Measurements from ENCODE around the gene PLOD3. TPM values are rescaled to one million over a fixed set of nuclear protein-coding genes. Genes with fewer than 3 reads are reported as not detected.

The PLOD3 gene
- polyA plus RNA-seq, 1 donor (not counting 4 experiments of a cell fraction or from before 2014, with no cell fraction given) = 31.6 TPM

- no peak for FAIRE-seq
- Histone ChIP-seq H3K27ac (ENCODE audit: control insufficient read depth, insufficient read depth, low read length) (no peak overlapping the region), H3K4me1 (ENCODE audit: control insufficient read depth, extremely low read depth, insufficient read depth, low read length) (peaks cover 25% of the 10 kb centered on the region)
These were observed 54.7 kb downstream of the PLOD3 start for GRCh38 chr7:101162551-101163278.

GRCh38 chr7:101161692-101162471 is 55.5 kb downstream of the PLOD3 start:
- DNase-seq (ENCODE audit: low read depth, low spot score) (no peak), FAIRE-seq (no peak)
- H4K20me1 ChIP-seq (ENCODE audit: control insufficient read depth, extremely low read depth, insufficient read depth, low read length) = no peaks in the 10 kb centered on the region
- no peaks in the 10 kb centered on the region for H3K9me1 ChIP-seq (ENCODE audit: control insufficient read depth, extremely low read depth, insufficient read depth, low read length)
- H3K27ac ChIP-seq (ENCODE audit: control insufficient read depth, insufficient read depth, low read length) = no peak overlapping the region
- H3K4me2 ChIP-seq (ENCODE audit: control insufficient read depth, extremely low read depth, insufficient read depth, low read depth, low read length) = peak overlapping the region; percentile 39
- H3K36me3 ChIP-seq (ENCODE audit: control insufficient read depth in 2 of 2, extremely low read depth in 1 of 2, insufficient read depth in 2 of 2, low read length in 2 of 2) = peaks cover 21 to 31% of the 10 kb centered on the region in 2 experiments
- H3K79me2 ChIP-seq (ENCODE audit: control insufficient read depth, insufficient read depth, low read length) = no peaks in the 10 kb centered on the region
- no peak overlapping the region for H3K4me3 ChIP-seq (ENCODE audit: control insufficient read depth in 2 of 3, extremely low read depth in 1 of 3, insufficient read depth in 2 of 3, low read depth in 1 of 3, low read length in 3 of 3)
- no peak for TF ChIP-seq CTCF (optimal IDR thresholded peaks at IDR 0.05 in 1 of 3, IDR thresholded peaks at IDR 0.05 in 1 of 3, conservative IDR thresholded peaks at IDR 0.05 in 1 of 3; ENCODE audit: extremely low read depth in 1 of 3, insufficient read depth in 2 of 3, low read length in 3 of 3)
- TF ChIP-seq EZH2 (IDR thresholded peaks at IDR 0.05; ENCODE audit: low read length) = no peak
- no peak overlapping the region for H3K9ac ChIP-seq (ENCODE audit: control insufficient read depth, extremely low read depth, insufficient read depth, low read length)
- dilution Hi-C loops (cut with MboI; ENCODE audit: extremely low pct_ligation_motif_present, low sequenced_read_pairs) = no loop called here
- peaks cover 21% of the 10 kb centered on the region for H3K27me3 ChIP-seq (ENCODE audit: control insufficient read depth, extremely low read depth, insufficient read depth, low read length)
- no peaks in the 10 kb centered on the region for H3K9me3 ChIP-seq (ENCODE audit: control insufficient read depth, low read depth, low read length)
- no peak overlapping the region for H2AFZ ChIP-seq (ENCODE audit: control insufficient read depth, low read length)
- peaks cover 26% of the 10 kb centered on the region for H3K4me1 ChIP-seq (ENCODE audit: control insufficient read depth, extremely low read depth, insufficient read depth, low read length)

More at GRCh38 chr7:101162551-101163278, 54.7 kb downstream of the PLOD3 start:
- H4K20me1 ChIP-seq (ENCODE audit: control insufficient read depth, extremely low read depth, insufficient read depth, low read length) = no peaks in the 10 kb centered on the region
- H3K27me3 ChIP-seq (ENCODE audit: control insufficient read depth, extremely low read depth, insufficient read depth, low read length) = peaks cover 30% of the 10 kb centered on the region
- peak overlapping the region; percentile 51 for H3K4me2 ChIP-seq (ENCODE audit: control insufficient read depth, extremely low read depth, insufficient read depth, low read depth, low read length)
- no peaks in the 10 kb centered on the region for H3K9me1 ChIP-seq (ENCODE audit: control insufficient read depth, extremely low read depth, insufficient read depth, low read length)
- dilution Hi-C loops (cut with MboI; ENCODE audit: extremely low pct_ligation_motif_present, low sequenced_read_pairs) = no loop called here
- no peaks in the 10 kb centered on the region for H3K79me2 ChIP-seq (ENCODE audit: control insufficient read depth, insufficient read depth, low read length)
- peak overlapping the region; percentile 24 to 49 (median 35) for H3K4me3 ChIP-seq (ENCODE audit: control insufficient read depth in 2 of 3, extremely low read depth in 1 of 3, insufficient read depth in 2 of 3, low read depth in 1 of 3, low read length in 3 of 3)
- TF ChIP-seq CTCF (optimal IDR thresholded peaks at IDR 0.05 in 1 of 3, IDR thresholded peaks at IDR 0.05 in 1 of 3, conservative IDR thresholded peaks at IDR 0.05 in 1 of 3; ENCODE audit: extremely low read depth in 1 of 3, insufficient read depth in 2 of 3, low read length in 3 of 3) = peak in 1 of 3 experiments; percentile 14
- no peak for TF ChIP-seq EZH2 (IDR thresholded peaks at IDR 0.05; ENCODE audit: low read length)
- no peak for DNase-seq (ENCODE audit: low read depth, low spot score)
- H2AFZ ChIP-seq (ENCODE audit: control insufficient read depth, low read length) = no peak overlapping the region
- peaks cover 14 to 25% of the 10 kb centered on the region in 2 experiments for H3K36me3 ChIP-seq (ENCODE audit: control insufficient read depth in 2 of 2, extremely low read depth in 1 of 2, insufficient read depth in 2 of 2, low read length in 2 of 2)
- H3K9ac ChIP-seq (ENCODE audit: control insufficient read depth, extremely low read depth, insufficient read depth, low read length) = no peak overlapping the region
- no peaks in the 10 kb centered on the region for H3K9me3 ChIP-seq (ENCODE audit: control insufficient read depth, low read depth, low read length)

All from keratinocyte (primary cell).